ENCODE data around the gene DNAH1. TPM values are rescaled to one million over a fixed set of nuclear protein-coding genes. Genes with fewer than 3 reads are reported as not detected.
A peak's percentile ranks its signal among the peaks of the same experiment; 100 is the strongest.

Gene DNAH1
- polyA plus RNA-seq, 5 donors = 7.2 to 12.4 (median 11.1) TPM

GRCh38 chr3:52402706-52403270 is 86.7 kb downstream of the DNAH1 start:
- no peak for DNase-seq

GRCh38 chr3:52403271-52403841 is 87.2 kb downstream of the DNAH1 start:
- DNase-seq = no peak

- no peak for DNase-seq
Measured at GRCh38 chr3:52403955-52404354, 87.8 kb downstream of the DNAH1 start.

GRCh38 chr3:52404391-52404790 is 88.3 kb downstream of the DNAH1 start:
- no peak for DNase-seq

- no peak for DNase-seq
Measured at GRCh38 chr3:52405066-52405465, 88.9 kb downstream of the DNAH1 start.

- no peak for DNase-seq
Measured at GRCh38 chr3:52405601-52406110, 89.5 kb downstream of the DNAH1 start.

GRCh38 chr3:52406231-52406661 is 90.1 kb downstream of the DNAH1 start:
- DNase-seq = no peak

- DNase-seq = no peak
Measured at GRCh38 chr3:52406791-52407510, 90.8 kb downstream of the DNAH1 start.

GRCh38 chr3:52407779-52408178 is 91.7 kb downstream of the DNAH1 start:
- DNase-seq = no peak

GRCh38 chr3:52408466-52408865 is 92.3 kb downstream of the DNAH1 start:
- DNase-seq = no peak

GRCh38 chr3:52415800-52416199 is 99.7 kb downstream of the DNAH1 start:
- DNase-seq = no peak

GRCh38 chr3:52420388-52420787 is 104.3 kb downstream of the DNAH1 start:
- DNase-seq = no peak

GRCh38 chr3:52422669-52423068 is 106.5 kb downstream of the DNAH1 start:
- DNase-seq = no peak

GRCh38 chr3:52423173-52423572 is 107.1 kb downstream of the DNAH1 start:
- peak in 1 of 2 donors; percentile 31 for DNase-seq

- peak; percentile 67 to 79 for DNase-seq
Measured at GRCh38 chr3:52428151-52429005, 112.3 kb downstream of the DNAH1 start.

- no peak for DNase-seq
Measured at GRCh38 chr3:52429031-52429430, 112.9 kb downstream of the DNAH1 start.

- no peak for DNase-seq
Measured at GRCh38 chr3:52429779-52430415, 113.8 kb downstream of the DNAH1 start.

- no peak for DNase-seq
Measured at GRCh38 chr3:52430416-52430810, 114.3 kb downstream of the DNAH1 start.

GRCh38 chr3:52431459-52432223 is 115.5 kb downstream of the DNAH1 start:
- no peak for DNase-seq

- no peak for DNase-seq
Measured at GRCh38 chr3:52432225-52432624, 116.1 kb downstream of the DNAH1 start.

GRCh38 chr3:52432691-52433141 is 116.6 kb downstream of the DNAH1 start:
- DNase-seq = no peak
